ENCODE measurements around the gene GTSF1L.

GTSF1L gene

DNA sequence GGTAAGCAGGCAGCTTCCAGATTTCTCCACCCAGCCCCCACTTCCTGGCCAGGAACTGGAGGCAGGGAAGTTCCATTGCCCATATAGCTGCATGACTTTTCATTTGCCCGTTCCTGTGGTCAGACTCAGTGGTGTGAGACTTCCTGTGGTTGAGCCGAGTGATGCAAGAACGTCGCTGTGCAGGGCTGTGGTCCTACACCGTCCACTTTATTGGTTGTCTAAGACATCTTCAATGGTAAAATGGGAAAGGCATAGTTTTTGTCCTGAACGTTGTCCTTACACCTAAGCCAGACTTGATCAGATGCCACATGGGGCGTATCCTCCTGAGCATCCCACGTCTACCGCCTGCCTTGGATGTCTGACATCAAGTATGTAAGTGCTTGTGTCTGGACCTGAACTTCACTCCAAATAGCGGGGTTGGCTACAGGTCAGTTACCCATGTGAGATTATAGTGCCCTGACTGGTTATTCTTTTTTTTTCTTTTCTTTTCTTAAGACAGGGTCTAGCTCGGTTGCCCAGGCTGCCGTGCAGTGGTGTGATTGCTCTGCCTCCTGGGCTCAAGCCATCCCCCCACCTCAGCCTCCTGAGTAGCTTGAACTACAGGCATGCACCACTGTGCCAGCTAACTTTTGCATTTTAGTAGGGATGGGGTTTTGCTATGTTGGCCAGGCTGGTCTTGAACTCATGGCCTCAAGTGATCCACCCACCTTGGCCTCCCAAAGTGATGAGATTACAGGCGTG is 25.9 kb upstream of the GTSF1L start:
- TF ChIP-seq, protein P1, sequence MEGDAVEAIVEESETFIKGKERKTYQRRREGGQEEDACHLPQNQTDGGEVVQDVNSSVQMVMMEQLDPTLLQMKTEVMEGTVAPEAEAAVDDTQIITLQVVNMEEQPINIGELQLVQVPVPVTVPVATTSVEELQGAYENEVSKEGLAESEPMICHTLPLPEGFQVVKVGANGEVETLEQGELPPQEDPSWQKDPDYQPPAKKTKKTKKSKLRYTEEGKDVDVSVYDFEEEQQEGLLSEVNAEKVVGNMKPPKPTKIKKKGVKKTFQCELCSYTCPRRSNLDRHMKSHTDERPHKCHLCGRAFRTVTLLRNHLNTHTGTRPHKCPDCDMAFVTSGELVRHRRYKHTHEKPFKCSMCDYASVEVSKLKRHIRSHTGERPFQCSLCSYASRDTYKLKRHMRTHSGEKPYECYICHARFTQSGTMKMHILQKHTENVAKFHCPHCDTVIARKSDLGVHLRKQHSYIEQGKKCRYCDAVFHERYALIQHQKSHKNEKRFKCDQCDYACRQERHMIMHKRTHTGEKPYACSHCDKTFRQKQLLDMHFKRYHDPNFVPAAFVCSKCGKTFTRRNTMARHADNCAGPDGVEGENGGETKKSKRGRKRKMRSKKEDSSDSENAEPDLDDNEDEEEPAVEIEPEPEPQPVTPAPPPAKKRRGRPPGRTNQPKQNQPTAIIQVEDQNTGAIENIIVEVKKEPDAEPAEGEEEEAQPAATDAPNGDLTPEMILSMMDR (conservative IDR thresholded peaks at IDR 0.05; ENCODE audit: control insufficient read depth, insufficient read depth, low read depth, low read length): no peak
- H3K4me3 ChIP-seq (ENCODE audit: control insufficient read depth, low read depth, low read length): no peak overlapping the region
- DNase-seq (ENCODE audit: low read depth): peak; percentile 90

DNA sequence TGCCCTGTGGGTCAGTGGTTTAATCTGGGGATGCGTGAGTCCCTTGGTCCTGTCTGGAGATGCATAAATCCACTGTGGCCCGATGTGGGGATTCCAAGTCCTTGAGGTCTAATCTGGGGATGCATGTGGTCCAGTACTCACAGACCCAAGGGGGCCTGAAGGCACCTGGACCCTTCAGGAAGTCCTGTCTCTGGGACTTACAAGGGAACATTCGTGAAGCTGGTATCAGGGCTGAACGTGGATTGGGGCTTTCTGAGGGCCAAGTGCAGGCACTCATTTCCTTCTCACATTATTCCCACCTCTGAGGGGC is 25.2 kb upstream of the GTSF1L start:
- TF ChIP-seq, protein P1 (conservative IDR thresholded peaks at IDR 0.05; ENCODE audit: control insufficient read depth, insufficient read depth, low read depth, low read length): no peak
- H3K4me3 ChIP-seq (ENCODE audit: control insufficient read depth, low read depth, low read length): no peak overlapping the region
- DNase-seq (ENCODE audit: low read depth): no peak

DNA sequence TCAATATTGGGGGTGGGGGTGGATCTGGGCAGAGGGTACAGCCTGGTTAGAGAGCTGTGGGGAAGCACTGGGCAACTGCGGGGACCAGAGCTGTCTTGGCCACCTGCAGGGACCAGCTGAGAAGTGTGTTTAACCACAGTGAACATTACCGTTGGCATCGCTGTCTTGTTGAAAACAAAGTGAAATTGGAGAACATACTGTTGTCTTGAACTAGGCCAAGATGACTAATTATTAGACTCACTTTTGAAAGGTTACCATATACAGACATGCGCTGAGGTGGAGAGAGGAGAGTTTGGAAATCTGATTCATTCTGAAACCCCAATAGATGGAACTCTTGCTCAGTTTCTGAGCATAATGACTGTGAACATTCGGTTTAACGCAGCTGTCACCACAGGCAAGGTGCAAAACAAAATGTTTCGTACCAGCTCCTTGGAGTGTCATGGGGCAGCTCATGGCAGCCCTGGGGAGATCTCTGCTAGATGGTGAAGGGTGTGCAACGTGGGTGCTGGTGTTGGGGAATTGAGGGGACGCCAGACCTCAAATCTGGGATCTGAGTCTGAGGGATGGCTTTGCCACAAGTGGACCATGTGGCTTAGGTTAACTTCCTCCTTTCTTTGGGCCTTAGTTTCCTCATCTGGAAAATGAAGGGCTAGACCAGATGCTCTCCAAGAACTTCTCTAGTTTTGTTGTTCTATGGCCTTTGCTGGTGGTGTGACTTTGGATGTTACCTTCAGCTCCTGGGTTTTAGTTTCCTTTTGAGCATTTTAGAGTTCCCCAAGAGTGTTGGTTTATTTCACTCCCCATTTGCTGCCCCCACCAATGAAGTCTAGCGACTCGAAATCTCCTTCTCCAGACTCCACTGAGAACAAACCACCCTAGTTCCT is 24.6 kb upstream of the GTSF1L start:
- TF ChIP-seq, protein P1 (conservative IDR thresholded peaks at IDR 0.05; ENCODE audit: control insufficient read depth, insufficient read depth, low read depth, low read length): no peak
- no peak overlapping the region for H3K4me3 ChIP-seq (ENCODE audit: control insufficient read depth, low read depth, low read length)
- peak; percentile 94 for DNase-seq (ENCODE audit: low read depth)

DNA sequence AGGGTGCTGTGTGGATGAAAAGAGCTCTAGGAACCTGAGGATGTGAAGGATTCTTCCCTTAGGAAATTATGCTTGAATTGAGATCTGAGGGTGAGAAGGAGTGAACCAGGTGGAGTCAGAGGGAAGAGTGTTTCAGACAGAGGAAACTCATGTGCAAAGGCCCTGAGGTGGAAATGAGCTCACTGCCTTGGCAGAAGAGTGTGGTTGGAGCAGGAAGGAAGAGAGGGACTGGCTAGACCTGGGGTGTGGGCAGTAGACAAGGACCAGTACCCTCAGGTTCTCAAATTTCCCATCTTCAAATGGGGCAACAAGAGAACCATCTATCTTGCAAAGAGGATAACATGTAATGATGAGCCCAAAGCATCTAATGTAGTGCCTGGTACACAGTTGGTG is 24.0 kb upstream of the GTSF1L start:
- TF ChIP-seq, protein P1 (conservative IDR thresholded peaks at IDR 0.05; ENCODE audit: control insufficient read depth, insufficient read depth, low read depth, low read length): no peak
- DNase-seq (ENCODE audit: low read depth): no peak
- no peak overlapping the region for H3K4me3 ChIP-seq (ENCODE audit: control insufficient read depth, low read depth, low read length)

DNA sequence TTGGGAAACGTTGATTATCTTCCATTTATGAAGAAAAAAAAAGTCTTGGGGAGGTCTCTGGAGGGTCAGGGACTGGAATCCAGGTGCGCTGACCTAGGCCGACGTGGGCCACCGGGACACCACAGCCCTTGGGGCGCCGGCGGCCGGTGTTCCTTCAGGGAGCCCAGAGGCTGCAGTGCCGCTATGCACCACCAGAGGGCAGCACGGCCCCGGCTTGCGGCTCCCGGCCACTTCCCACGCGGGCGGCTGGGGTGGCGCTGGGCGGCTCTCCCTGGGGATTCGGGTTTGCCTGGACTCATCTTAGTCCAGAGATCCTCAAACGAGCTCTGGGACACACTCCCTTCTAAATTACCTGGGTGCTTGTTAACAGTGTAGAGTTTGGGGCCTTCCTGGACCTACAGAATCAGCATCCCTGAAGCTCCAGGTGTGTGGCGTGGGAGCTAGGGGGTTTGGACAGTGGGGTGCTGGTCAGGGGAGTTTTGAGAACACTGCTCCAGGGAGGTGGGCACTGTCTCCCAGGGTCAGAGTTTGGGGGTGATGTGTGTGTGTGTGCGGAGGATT is 23.0 kb upstream of the GTSF1L start:
- TF ChIP-seq, protein P1 (conservative IDR thresholded peaks at IDR 0.05; ENCODE audit: control insufficient read depth, insufficient read depth, low read depth, low read length): peak; percentile 76
- DNase-seq (ENCODE audit: low read depth): peak; percentile 49
- no peak overlapping the region for H3K4me3 ChIP-seq (ENCODE audit: control insufficient read depth, low read depth, low read length)

DNA sequence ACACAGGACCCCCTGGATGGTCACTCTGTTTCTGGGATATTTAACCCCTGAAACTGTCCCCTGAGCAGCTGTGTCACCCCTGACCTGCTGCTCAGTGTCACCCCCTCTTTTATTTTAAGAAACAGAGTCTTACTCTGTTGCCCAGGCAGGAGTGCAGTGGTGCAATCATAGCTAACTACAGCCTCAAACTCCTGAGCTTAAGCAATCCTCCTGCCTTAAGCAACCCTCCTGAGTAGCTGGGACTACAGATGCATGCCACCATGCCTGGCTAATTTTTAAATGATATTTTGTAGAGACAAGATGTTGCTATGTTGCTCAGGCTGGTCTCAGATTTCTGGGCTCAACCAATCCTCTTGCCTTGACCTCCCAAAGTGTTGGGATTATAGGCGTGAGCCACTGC is 21.5 kb upstream of the GTSF1L start:
- TF ChIP-seq, protein P1 (conservative IDR thresholded peaks at IDR 0.05; ENCODE audit: control insufficient read depth, insufficient read depth, low read depth, low read length): no peak
- peak; percentile 37 for DNase-seq (ENCODE audit: low read depth)
- no peak overlapping the region for H3K4me3 ChIP-seq (ENCODE audit: control insufficient read depth, low read depth, low read length)

Data from fibroblast of mammary gland (primary cell).